MM.1S (cell line): ENCODE measurements around the gene FH.

Experiments used
- EZH2 ChIP-seq: fragments of 300-600 bp; sonication (generic); optimal IDR thresholded peaks from 2 replicates; pipeline ENCODE3; 2017; ENCODE audit warnings: low read depth, mild to moderate bottlenecking, antibody characterized with exemption, low read length, mixed read lengths
- EZH2phosphoT487 ChIP-seq: fragments of 300-600 bp; sonication (generic); IDR thresholded peaks from 2 replicates; pipeline ENCODE4 v1.6.1; 2018; ENCODE audit warnings: antibody characterized with exemption, low read length
- TF ChIP-seq, protein P1 (sequence below): fragments of 300-600 bp; sonication (generic); IDR thresholded peaks from 2 replicates; pipeline ENCODE4 v1.5.1; 2016; ENCODE audit warnings: antibody characterized with exemption, low read length, mixed read lengths

DNA sequence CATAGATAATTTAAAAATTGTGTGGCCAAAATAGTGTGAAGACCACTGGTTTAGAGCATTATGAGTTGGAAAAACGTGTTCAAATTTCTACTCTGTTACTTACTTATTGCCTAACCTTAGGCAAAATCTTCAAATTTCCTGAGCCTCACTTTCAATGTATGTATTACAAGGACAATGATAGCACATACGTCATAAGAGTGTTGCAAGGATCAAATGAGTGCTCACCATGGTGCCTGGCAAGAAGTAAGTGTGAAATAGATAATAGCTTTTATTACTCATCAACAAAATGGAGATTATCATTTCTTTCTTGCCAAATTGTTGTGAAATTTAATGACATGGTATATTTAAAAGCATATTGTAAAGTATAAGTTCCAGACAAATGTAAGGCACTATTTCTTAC, 57.2 kb downstream of the FH start:
- TF ChIP-seq, protein P1, sequence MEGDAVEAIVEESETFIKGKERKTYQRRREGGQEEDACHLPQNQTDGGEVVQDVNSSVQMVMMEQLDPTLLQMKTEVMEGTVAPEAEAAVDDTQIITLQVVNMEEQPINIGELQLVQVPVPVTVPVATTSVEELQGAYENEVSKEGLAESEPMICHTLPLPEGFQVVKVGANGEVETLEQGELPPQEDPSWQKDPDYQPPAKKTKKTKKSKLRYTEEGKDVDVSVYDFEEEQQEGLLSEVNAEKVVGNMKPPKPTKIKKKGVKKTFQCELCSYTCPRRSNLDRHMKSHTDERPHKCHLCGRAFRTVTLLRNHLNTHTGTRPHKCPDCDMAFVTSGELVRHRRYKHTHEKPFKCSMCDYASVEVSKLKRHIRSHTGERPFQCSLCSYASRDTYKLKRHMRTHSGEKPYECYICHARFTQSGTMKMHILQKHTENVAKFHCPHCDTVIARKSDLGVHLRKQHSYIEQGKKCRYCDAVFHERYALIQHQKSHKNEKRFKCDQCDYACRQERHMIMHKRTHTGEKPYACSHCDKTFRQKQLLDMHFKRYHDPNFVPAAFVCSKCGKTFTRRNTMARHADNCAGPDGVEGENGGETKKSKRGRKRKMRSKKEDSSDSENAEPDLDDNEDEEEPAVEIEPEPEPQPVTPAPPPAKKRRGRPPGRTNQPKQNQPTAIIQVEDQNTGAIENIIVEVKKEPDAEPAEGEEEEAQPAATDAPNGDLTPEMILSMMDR: no peak
- no peak for TF ChIP-seq EZH2
- no peak for TF ChIP-seq EZH2phosphoT487
